ENCODE data around the gene HERC3.

Gene HERC3

GRCh38 chr4:88738180-88738579, 145.9 kb downstream of the HERC3 start:
- H3K27me3 ChIP-seq (ENCODE audit: control insufficient read depth in 1 of 2, insufficient read depth in 2 of 2, low read length in 2 of 2) = no peaks in the 10 kb centered on the region
- no peak overlapping the region for H3K4me3 ChIP-seq (ENCODE audit: low read depth in 1 of 2, low read length in 2 of 2)
- H3K9me3 ChIP-seq (ENCODE audit: low read length) = no peaks in the 10 kb centered on the region
- H3K27ac ChIP-seq (ENCODE audit: low read depth, low read length) = peak overlapping the region; percentile 14
- H3K36me3 ChIP-seq (ENCODE audit: insufficient read depth, low read length) = peaks cover 29% of the 10 kb centered on the region
- H3K4me1 ChIP-seq (ENCODE audit: insufficient read depth, low read length) = peaks cover 17% of the 10 kb centered on the region
- no peak overlapping the region for H3K9ac ChIP-seq (ENCODE audit: low read length)

GRCh38 chr4:88742561-88742960, 150.3 kb downstream of the HERC3 start:
- H3K27me3 ChIP-seq (ENCODE audit: control insufficient read depth in 1 of 2, insufficient read depth in 2 of 2, low read length in 2 of 2) = no peaks in the 10 kb centered on the region
- no peak overlapping the region for H3K4me3 ChIP-seq (ENCODE audit: low read depth in 1 of 2, low read length in 2 of 2)
- H3K9ac ChIP-seq (ENCODE audit: low read length) = no peak overlapping the region
- H3K4me1 ChIP-seq (ENCODE audit: insufficient read depth, low read length) = peaks cover 11% of the 10 kb centered on the region
- no peaks in the 10 kb centered on the region for H3K9me3 ChIP-seq (ENCODE audit: low read length)
- H3K36me3 ChIP-seq (ENCODE audit: insufficient read depth, low read length) = peaks cover 45% of the 10 kb centered on the region
- H3K27ac ChIP-seq (ENCODE audit: low read depth, low read length) = no peak overlapping the region

GRCh38 chr4:88743696-88744095, 151.4 kb downstream of the HERC3 start:
- H3K27me3 ChIP-seq (ENCODE audit: control insufficient read depth in 1 of 2, insufficient read depth in 2 of 2, low read length in 2 of 2) = no peaks in the 10 kb centered on the region
- no peak overlapping the region for H3K27ac ChIP-seq (ENCODE audit: low read depth, low read length)
- no peak overlapping the region for H3K9ac ChIP-seq (ENCODE audit: low read length)
- H3K9me3 ChIP-seq (ENCODE audit: low read length) = no peaks in the 10 kb centered on the region
- peaks cover under 1% of the 10 kb centered on the region for H3K4me1 ChIP-seq (ENCODE audit: insufficient read depth, low read length)
- H3K4me3 ChIP-seq (ENCODE audit: low read depth in 1 of 2, low read length in 2 of 2) = no peak overlapping the region
- peaks cover 48% of the 10 kb centered on the region for H3K36me3 ChIP-seq (ENCODE audit: insufficient read depth, low read length)

GRCh38 chr4:88744609-88745008, 152.3 kb downstream of the HERC3 start:
- Histone ChIP-seq H3K9ac (ENCODE audit: low read length) (no peak overlapping the region), H3K27ac (ENCODE audit: low read depth, low read length) (no peak overlapping the region), H3K4me1 (ENCODE audit: insufficient read depth, low read length) (no peaks in the 10 kb centered on the region), H3K4me3 (ENCODE audit: low read depth in 1 of 2, low read length in 2 of 2) (no peak overlapping the region), H3K27me3 (ENCODE audit: control insufficient read depth in 1 of 2, insufficient read depth in 2 of 2, low read length in 2 of 2) (no peaks in the 10 kb centered on the region), H3K9me3 (ENCODE audit: low read length) (no peaks in the 10 kb centered on the region), H3K36me3 (ENCODE audit: insufficient read depth, low read length) (peaks cover 54% of the 10 kb centered on the region)

- no peaks in the 10 kb centered on the region for H3K4me1 ChIP-seq (ENCODE audit: insufficient read depth, low read length)
- no peaks in the 10 kb centered on the region for H3K9me3 ChIP-seq (ENCODE audit: low read length)
- H3K4me3 ChIP-seq (ENCODE audit: low read depth in 1 of 2, low read length in 2 of 2) = no peak overlapping the region
- peaks cover 60% of the 10 kb centered on the region for H3K36me3 ChIP-seq (ENCODE audit: insufficient read depth, low read length)
- H3K27me3 ChIP-seq (ENCODE audit: control insufficient read depth in 1 of 2, insufficient read depth in 2 of 2, low read length in 2 of 2) = no peaks in the 10 kb centered on the region
- H3K27ac ChIP-seq (ENCODE audit: low read depth, low read length) = no peak overlapping the region
- H3K9ac ChIP-seq (ENCODE audit: low read length) = no peak overlapping the region
Measured at GRCh38 chr4:88745175-88745574, 152.9 kb downstream of the HERC3 start.

- no peaks in the 10 kb centered on the region for H3K9me3 ChIP-seq (ENCODE audit: low read length)
- H3K4me1 ChIP-seq (ENCODE audit: insufficient read depth, low read length) = no peaks in the 10 kb centered on the region
- H3K9ac ChIP-seq (ENCODE audit: low read length) = no peak overlapping the region
- H3K27ac ChIP-seq (ENCODE audit: low read depth, low read length) = no peak overlapping the region
- H3K27me3 ChIP-seq (ENCODE audit: control insufficient read depth in 1 of 2, insufficient read depth in 2 of 2, low read length in 2 of 2) = no peaks in the 10 kb centered on the region
- no peak overlapping the region for H3K4me3 ChIP-seq (ENCODE audit: low read depth in 1 of 2, low read length in 2 of 2)
- peaks cover 60% of the 10 kb centered on the region for H3K36me3 ChIP-seq (ENCODE audit: insufficient read depth, low read length)
Measured at GRCh38 chr4:88745581-88746163, 153.4 kb downstream of the HERC3 start.

- H3K9ac ChIP-seq (ENCODE audit: low read length) = no peak overlapping the region
- H3K9me3 ChIP-seq (ENCODE audit: low read length) = no peaks in the 10 kb centered on the region
- no peaks in the 10 kb centered on the region for H3K4me1 ChIP-seq (ENCODE audit: insufficient read depth, low read length)
- no peak overlapping the region for H3K27ac ChIP-seq (ENCODE audit: low read depth, low read length)
- H3K27me3 ChIP-seq (ENCODE audit: control insufficient read depth in 1 of 2, insufficient read depth in 2 of 2, low read length in 2 of 2) = no peaks in the 10 kb centered on the region
- H3K4me3 ChIP-seq (ENCODE audit: low read depth in 1 of 2, low read length in 2 of 2) = no peak overlapping the region
- peaks cover 65% of the 10 kb centered on the region for H3K36me3 ChIP-seq (ENCODE audit: insufficient read depth, low read length)
Measured at GRCh38 chr4:88746206-88746605, 153.9 kb downstream of the HERC3 start.

- Histone ChIP-seq H3K4me3 (ENCODE audit: low read depth in 1 of 2, low read length in 2 of 2) (no peak overlapping the region), H3K36me3 (ENCODE audit: insufficient read depth, low read length) (peaks cover 61% of the 10 kb centered on the region), H3K27ac (ENCODE audit: low read depth, low read length) (no peak overlapping the region), H3K4me1 (ENCODE audit: insufficient read depth, low read length) (no peaks in the 10 kb centered on the region), H3K9me3 (ENCODE audit: low read length) (no peaks in the 10 kb centered on the region), H3K9ac (ENCODE audit: low read length) (no peak overlapping the region), H3K27me3 (ENCODE audit: control insufficient read depth in 1 of 2, insufficient read depth in 2 of 2, low read length in 2 of 2) (no peaks in the 10 kb centered on the region)
Measured at GRCh38 chr4:88747351-88747750, 155.1 kb downstream of the HERC3 start.

GRCh38 chr4:88750369-88750768, 158.1 kb downstream of the HERC3 start:
- Histone ChIP-seq H3K27me3 (ENCODE audit: control insufficient read depth in 1 of 2, insufficient read depth in 2 of 2, low read length in 2 of 2) (no peaks in the 10 kb centered on the region), H3K4me3 (ENCODE audit: low read depth in 1 of 2, low read length in 2 of 2) (no peak overlapping the region), H3K36me3 (ENCODE audit: insufficient read depth, low read length) (peaks cover 56% of the 10 kb centered on the region), H3K27ac (ENCODE audit: low read depth, low read length) (no peak overlapping the region), H3K4me1 (ENCODE audit: insufficient read depth, low read length) (no peaks in the 10 kb centered on the region), H3K9ac (ENCODE audit: low read length) (no peak overlapping the region), H3K9me3 (ENCODE audit: low read length) (no peaks in the 10 kb centered on the region)

GRCh38 chr4:88751258-88752075, 159.2 kb downstream of the HERC3 start:
- no peak overlapping the region for H3K27ac ChIP-seq (ENCODE audit: low read depth, low read length)
- no peak overlapping the region for H3K4me3 ChIP-seq (ENCODE audit: low read depth in 1 of 2, low read length in 2 of 2)
- H3K9ac ChIP-seq (ENCODE audit: low read length) = no peak overlapping the region
- H3K4me1 ChIP-seq (ENCODE audit: insufficient read depth, low read length) = no peaks in the 10 kb centered on the region
- H3K27me3 ChIP-seq (ENCODE audit: control insufficient read depth in 1 of 2, insufficient read depth in 2 of 2, low read length in 2 of 2) = no peaks in the 10 kb centered on the region
- H3K9me3 ChIP-seq (ENCODE audit: low read length) = no peaks in the 10 kb centered on the region
- peaks cover 52% of the 10 kb centered on the region for H3K36me3 ChIP-seq (ENCODE audit: insufficient read depth, low read length)

GRCh38 chr4:88752076-88752463, 159.8 kb downstream of the HERC3 start:
- H3K36me3 ChIP-seq (ENCODE audit: insufficient read depth, low read length) = peaks cover 46% of the 10 kb centered on the region

GRCh38 chr4:88752754-88753153, 160.5 kb downstream of the HERC3 start:
- peaks cover 41% of the 10 kb centered on the region for H3K36me3 ChIP-seq (ENCODE audit: insufficient read depth, low read length)
- no peaks in the 10 kb centered on the region for H3K9me3 ChIP-seq (ENCODE audit: low read length)
- H3K27ac ChIP-seq (ENCODE audit: low read depth, low read length) = no peak overlapping the region
- H3K4me1 ChIP-seq (ENCODE audit: insufficient read depth, low read length) = no peaks in the 10 kb centered on the region
- no peak overlapping the region for H3K4me3 ChIP-seq (ENCODE audit: low read depth in 1 of 2, low read length in 2 of 2)
- H3K27me3 ChIP-seq (ENCODE audit: control insufficient read depth in 1 of 2, insufficient read depth in 2 of 2, low read length in 2 of 2) = no peaks in the 10 kb centered on the region
- no peak overlapping the region for H3K9ac ChIP-seq (ENCODE audit: low read length)

More at GRCh38 chr4:88752076-88752463, 159.8 kb downstream of the HERC3 start:
- Histone ChIP-seq H3K27me3 (ENCODE audit: control insufficient read depth in 1 of 2, insufficient read depth in 2 of 2, low read length in 2 of 2) (no peaks in the 10 kb centered on the region), H3K9me3 (ENCODE audit: low read length) (no peaks in the 10 kb centered on the region), H3K27ac (ENCODE audit: low read depth, low read length) (no peak overlapping the region), H3K4me1 (ENCODE audit: insufficient read depth, low read length) (no peaks in the 10 kb centered on the region), H3K9ac (ENCODE audit: low read length) (no peak overlapping the region), H3K4me3 (ENCODE audit: low read depth in 1 of 2, low read length in 2 of 2) (no peak overlapping the region)

All from muscle layer of colon (tissue), 2 donors.